Ascending aorta (tissue), 2 donors: ENCODE data around the gene CDH9. TPM values are rescaled to one million over a fixed set of nuclear protein-coding genes. Genes with fewer than 3 reads are reported as not detected.

Experiments used
- DNase-seq, 2 donors: peaks; one replicate each; pipeline ENCODE4 v3.0.0-alpha.2; 2019; ENCODE audit warnings: low spot score in 2 of 2
- H3K27ac ChIP-seq, 2 donors: fragments of 200-600 bp; sonication (generic); one replicate each; pipeline ENCODE4 v1.5.1; 2016 to 2017; ENCODE audit warnings: mild to moderate bottlenecking in 1 of 2
- H3K27me3 ChIP-seq: fragments of 200-600 bp; sonication (generic); one replicate; pipeline ENCODE4 v1.5.1; 2017
- H3K36me3 ChIP-seq, 2 donors: fragments of 200-600 bp; sonication (generic); one replicate each; pipeline ENCODE4 v1.5.1; 2016
- H3K4me1 ChIP-seq, 2 donors: fragments of 200-600 bp; sonication (generic); one replicate each; pipeline ENCODE4 v1.5.1; 2016 to 2017; ENCODE audit warnings: mild to moderate bottlenecking in 1 of 2
- H3K4me3 ChIP-seq, 2 donors: fragments of 200-600 bp; sonication (generic); one replicate each; pipeline ENCODE4 v1.5.1; 2016 to 2017; ENCODE audit warnings: mild to moderate bottlenecking in 1 of 2
- H3K9me3 ChIP-seq, 2 donors: fragments of 200-600 bp; sonication (generic); one replicate each; pipeline ENCODE4 v1.5.1; 2016
- CTCF ChIP-seq, 3 experiments: fragments of 200-600 bp in 2 of 3; fragments of 450-650 bp in 1 of 3; sonication (generic) in 2 of 3; IDR thresholded peaks; one replicate each; pipeline ENCODE4 v1.5.1; 2016 to 2019; ENCODE audit warnings: antibody characterized with exemption in 3 of 3, mild to moderate bottlenecking in 1 of 3, moderate library complexity in 1 of 3
- intact Hi-C: fragments of 100-400 bp; cut with DNase I; formaldehyde crosslinking; loops from one replicate; pipeline ENCODE4 v1.15.1; 2023
- total RNA-seq: library from RNA; depleted of rRNA; stranded (reverse); fragments of >200 nt; gene quantifications from one replicate; pipeline ENCODE4 v1.1.0, GENCODE V29; 2016

CDH9 gene, protein sequence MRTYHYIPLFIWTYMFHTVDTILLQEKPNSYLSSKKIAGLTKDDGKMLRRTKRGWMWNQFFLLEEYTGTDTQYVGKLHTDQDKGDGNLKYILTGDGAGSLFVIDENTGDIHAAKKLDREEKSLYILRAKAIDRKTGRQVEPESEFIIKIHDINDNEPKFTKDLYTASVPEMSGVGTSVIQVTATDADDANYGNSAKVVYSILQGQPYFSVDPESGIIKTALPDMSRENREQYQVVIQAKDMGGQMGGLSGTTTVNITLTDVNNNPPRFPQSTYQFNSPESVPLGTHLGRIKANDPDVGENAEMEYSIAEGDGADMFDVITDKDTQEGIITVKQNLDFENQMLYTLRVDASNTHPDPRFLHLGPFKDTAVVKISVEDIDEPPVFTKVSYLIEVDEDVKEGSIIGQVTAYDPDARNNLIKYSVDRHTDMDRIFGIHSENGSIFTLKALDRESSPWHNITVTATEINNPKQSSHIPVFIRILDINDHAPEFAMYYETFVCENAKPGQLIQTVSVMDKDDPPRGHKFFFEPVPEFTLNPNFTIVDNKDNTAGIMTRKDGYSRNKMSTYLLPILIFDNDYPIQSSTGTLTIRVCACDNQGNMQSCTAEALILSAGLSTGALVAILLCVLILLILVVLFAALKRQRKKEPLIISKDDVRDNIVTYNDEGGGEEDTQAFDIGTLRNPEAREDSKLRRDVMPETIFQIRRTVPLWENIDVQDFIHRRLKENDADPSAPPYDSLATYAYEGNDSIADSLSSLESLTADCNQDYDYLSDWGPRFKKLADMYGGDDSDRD
- not detected for total RNA-seq

- Histone ChIP-seq H3K9me3 (no peaks in the 10 kb centered on the region), H3K4me3 (no peak within 1 kb of the TSS), H3K4me1 (no peaks in the 10 kb centered on the region), H3K36me3 (no peaks in the 10 kb centered on the region), H3K27me3 (no peaks in the 10 kb centered on the region), H3K27ac (no peak within 1 kb of the TSS)
- intact Hi-C loops = no loop called here
- DNase-seq = no peak
- no peak for TF ChIP-seq CTCF (IDR thresholded peaks at IDR 0.05)
Measured at GRCh38 chr5:27038476-27038875, at the start of gene CDH9. Gene CDH9, minus strand, starts transcription at chr5:27038586. Its CDS starts 50,253 bp downstream, at chr5:26988333.

DNA sequence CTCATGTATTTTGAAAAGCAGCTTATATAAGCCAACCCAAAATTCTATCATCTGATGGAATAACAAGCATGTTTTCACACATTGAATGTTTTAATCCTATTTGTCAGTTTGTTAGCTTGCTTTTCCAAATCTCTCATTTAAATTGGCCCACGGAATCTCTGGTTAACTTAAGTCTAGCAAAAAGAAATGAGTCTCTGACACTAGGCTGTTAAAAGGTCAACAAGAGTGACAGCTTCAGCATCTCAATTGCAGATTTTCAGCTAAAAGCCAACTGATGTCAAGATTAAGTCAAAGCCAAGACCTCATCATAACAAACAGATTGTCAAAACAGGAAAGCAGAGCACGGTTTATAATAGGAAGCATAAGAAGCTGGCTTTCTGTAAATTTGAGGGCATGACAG, 49.4 kb upstream of the CDH9 start:
- no peak for DNase-seq
- no peak for TF ChIP-seq CTCF (IDR thresholded peaks at IDR 0.05)
- intact Hi-C loops = no loop called here

GRCh38 chr5:27083449-27084415, 45.3 kb upstream of the CDH9 start:
- intact Hi-C loops = no loop called here
- no peak for TF ChIP-seq CTCF (IDR thresholded peaks at IDR 0.05)
- H3K36me3 ChIP-seq = no peaks in the 10 kb centered on the region
- H3K4me3 ChIP-seq = no peak overlapping the region
- no peaks in the 10 kb centered on the region for H3K27me3 ChIP-seq
- no peak overlapping the region for H3K27ac ChIP-seq
- no peaks in the 10 kb centered on the region for H3K4me1 ChIP-seq
- DNase-seq = no peak
- no peaks in the 10 kb centered on the region for H3K9me3 ChIP-seq

More for the DNA sequence above, 49.4 kb upstream of the CDH9 start:
- H3K36me3 ChIP-seq = no peaks in the 10 kb centered on the region
- no peak overlapping the region for H3K27ac ChIP-seq
- H3K27me3 ChIP-seq = no peaks in the 10 kb centered on the region
- H3K4me1 ChIP-seq = no peaks in the 10 kb centered on the region
- no peak overlapping the region for H3K4me3 ChIP-seq
- H3K9me3 ChIP-seq = no peaks in the 10 kb centered on the region

GRCh38 chr5:27080147-27080546, 41.8 kb upstream of the CDH9 start:
- H3K4me1 ChIP-seq = no peaks in the 10 kb centered on the region
- DNase-seq = no peak
- no peak overlapping the region for H3K27ac ChIP-seq
- H3K4me3 ChIP-seq = no peak overlapping the region
- TF ChIP-seq CTCF (IDR thresholded peaks at IDR 0.05) = no peak
- H3K27me3 ChIP-seq = no peaks in the 10 kb centered on the region
- intact Hi-C loops = no loop called here
- H3K9me3 ChIP-seq = no peaks in the 10 kb centered on the region
- no peaks in the 10 kb centered on the region for H3K36me3 ChIP-seq

DNA sequence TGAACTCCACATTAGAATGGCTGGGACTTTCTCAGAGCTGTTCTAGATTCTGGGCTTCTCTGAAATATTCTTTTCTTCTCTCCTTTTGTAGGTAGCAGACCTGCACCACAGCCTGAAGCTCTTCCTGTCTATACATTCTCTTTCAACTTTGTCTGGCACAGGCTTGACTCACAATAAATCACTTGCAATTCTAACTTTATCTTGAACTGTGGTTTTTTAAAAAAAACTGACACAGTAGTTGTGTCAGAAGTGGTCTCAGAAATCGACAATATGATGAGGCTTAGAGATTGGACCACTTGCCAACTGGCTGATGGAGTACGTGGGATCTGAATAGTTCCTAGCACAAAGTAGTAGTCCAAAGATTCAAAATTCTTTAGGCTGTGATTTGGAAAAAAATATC, 24.1 kb upstream of the CDH9 start:
- Histone ChIP-seq H3K4me1 (no peaks in the 10 kb centered on the region), H3K27ac (no peak overlapping the region), H3K27me3 (no peaks in the 10 kb centered on the region), H3K9me3 (no peaks in the 10 kb centered on the region), H3K4me3 (no peak overlapping the region), H3K36me3 (no peaks in the 10 kb centered on the region)
- no peak for DNase-seq
- TF ChIP-seq CTCF (IDR thresholded peaks at IDR 0.05) = no peak
- intact Hi-C loops = no loop called here
